ENCODE data around the gene DROSHA.

DROSHA gene

DNA sequence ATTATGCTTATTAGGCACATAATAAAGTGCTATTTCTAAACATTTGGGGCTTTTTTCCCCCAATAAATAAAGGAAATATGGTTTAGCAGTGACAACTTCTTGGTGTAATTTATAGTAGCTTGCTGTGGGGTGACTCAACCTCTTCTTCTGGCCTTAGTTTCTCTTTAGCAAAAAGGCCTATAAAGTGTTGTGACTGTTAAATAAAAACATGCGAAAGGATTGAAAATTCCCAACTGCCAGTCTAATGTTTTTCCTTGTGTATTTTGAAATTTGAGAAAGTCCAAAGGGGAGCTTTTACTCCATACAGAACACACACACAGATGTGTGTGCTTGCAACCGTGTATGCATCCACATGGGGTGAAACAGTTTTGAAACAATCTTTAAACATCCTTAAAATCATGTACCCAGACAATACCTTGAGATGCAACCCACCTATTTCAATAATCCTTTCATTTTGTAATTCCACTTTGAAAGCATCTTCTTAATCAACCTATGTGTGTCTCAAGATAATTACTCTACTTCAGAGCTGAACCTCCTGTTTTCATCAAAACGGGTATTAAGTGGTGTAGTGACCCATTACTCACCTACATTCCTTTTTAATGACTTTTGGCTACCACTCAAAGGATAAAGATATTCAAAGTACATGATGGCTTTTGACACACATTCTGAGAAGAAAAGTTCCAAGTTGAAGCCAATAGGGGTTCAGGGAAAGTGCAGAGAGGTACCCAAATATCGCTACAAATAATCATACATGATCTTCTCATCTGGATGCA, 123.8 kb downstream of the DROSHA start:
- no peak for TF ChIP-seq GATA3 (IDR thresholded peaks at IDR 0.05; ENCODE audit: low read depth, low read length)
- TF ChIP-seq GATA2 (IDR thresholded peaks at IDR 0.05; ENCODE audit: low read depth, low read length): no peak

DNA sequence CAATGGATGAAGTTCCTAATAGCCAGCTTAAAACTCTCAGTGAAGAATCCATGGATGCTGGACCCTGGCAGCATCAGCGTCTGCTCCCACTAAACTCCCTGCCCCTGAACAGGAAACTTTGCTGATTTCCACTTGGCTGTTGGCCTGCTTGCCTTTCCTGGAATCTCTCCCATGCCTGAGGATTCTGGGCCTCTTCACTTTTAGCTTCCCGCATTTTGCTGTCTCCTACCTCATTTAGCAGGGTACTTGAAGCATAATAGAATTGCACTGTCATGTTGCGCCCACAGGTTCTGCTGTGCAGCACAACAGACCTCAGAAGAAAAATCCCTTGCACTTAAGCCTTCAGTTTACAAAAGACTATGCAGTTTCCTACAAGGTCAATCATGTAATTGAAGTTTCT, 127.6 kb downstream of the DROSHA start:
- TF ChIP-seq GATA3 (IDR thresholded peaks at IDR 0.05; ENCODE audit: low read depth, low read length) (no peak), GATA2 (IDR thresholded peaks at IDR 0.05; ENCODE audit: low read depth, low read length) (no peak)

DNA sequence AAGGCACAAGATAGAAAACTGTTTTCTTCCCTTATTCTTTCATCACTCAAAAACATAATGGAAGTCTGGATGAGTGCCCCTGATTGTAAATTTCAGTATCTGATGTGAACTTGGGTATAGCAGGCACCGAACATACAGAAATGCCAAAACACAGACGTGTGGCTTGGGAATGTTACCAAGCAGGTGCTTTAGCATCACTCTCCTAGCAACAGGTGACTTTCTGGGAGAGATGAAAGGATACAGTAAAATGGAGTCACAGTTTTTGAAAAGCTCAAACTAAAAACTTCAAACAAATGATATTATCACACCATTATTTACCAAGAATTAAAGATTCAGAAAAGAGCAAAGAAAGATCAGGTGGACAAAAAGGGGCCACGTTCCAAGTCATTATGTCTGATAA, 130.2 kb downstream of the DROSHA start:
- TF ChIP-seq GATA2 (IDR thresholded peaks at IDR 0.05; ENCODE audit: low read depth, low read length): no peak
- TF ChIP-seq GATA3 (IDR thresholded peaks at IDR 0.05; ENCODE audit: low read depth, low read length): no peak

DNA sequence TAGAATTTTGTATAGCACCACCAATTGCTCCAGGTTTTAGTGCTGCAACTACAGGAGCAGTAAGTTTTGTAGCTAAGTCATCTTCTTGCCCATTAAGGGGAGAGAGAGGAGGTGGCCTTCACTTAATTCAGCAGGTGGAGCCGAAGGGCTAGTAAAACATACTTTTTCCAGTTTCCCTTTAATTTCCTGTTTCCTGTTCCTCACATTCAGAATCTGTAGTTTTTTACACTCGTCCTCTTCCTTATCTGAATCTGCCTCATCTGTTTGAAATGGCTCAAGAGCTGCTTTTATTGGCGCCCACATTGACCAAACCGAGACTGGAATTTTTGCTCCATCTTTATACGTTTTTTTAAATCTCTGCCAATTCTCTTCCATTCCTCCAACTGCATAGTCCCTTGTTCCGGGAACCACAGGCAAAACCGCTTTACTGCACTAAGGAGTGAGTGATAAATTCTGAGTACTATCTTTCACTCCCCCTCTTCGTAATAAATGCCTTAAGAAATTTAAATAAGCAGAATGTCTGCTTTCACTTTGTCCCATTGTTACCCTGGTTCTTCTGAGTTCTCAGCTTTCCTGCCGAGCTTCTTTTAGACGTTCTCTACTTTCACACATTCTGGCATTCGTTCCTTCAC, 133.9 kb downstream of the DROSHA start:
- TF ChIP-seq GATA3 (IDR thresholded peaks at IDR 0.05; ENCODE audit: low read depth, low read length) (no peak), GATA2 (IDR thresholded peaks at IDR 0.05; ENCODE audit: low read depth, low read length) (no peak)

DNA sequence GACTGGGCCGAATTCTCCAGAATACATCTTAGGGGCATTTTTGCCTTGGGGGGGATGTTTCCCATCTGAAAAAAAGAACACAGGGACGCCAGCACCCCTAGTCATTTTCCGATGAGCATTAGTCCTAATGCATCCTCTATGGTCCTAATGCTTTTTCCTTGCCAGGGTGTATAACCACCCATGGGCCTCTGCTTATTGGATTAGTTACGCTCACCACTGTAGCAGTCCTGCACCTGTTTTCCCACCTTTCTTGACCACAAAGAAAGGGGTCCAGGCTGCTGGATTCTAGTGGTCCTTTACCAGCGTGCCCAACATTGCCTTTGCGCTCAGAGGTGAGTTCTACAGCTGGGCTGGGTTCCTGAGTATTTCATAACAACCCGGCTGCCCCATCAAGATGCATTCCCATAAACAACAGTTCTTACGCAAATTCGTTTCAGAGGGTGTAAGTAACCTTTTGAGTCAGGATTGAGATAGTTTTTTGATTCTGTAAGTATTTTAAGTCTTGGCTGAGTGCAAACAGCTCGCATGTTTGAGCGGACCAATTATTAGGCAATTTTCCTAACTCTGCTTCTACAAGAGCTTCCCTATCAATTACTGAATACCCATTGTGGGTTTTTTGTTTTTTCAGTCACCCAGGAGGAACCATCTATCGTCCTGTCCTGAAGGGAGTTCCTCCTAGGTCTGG, 135.1 kb downstream of the DROSHA start:
- no peak for TF ChIP-seq GATA3 (IDR thresholded peaks at IDR 0.05; ENCODE audit: low read depth, low read length)
- TF ChIP-seq GATA2 (IDR thresholded peaks at IDR 0.05; ENCODE audit: low read depth, low read length): no peak

DNA sequence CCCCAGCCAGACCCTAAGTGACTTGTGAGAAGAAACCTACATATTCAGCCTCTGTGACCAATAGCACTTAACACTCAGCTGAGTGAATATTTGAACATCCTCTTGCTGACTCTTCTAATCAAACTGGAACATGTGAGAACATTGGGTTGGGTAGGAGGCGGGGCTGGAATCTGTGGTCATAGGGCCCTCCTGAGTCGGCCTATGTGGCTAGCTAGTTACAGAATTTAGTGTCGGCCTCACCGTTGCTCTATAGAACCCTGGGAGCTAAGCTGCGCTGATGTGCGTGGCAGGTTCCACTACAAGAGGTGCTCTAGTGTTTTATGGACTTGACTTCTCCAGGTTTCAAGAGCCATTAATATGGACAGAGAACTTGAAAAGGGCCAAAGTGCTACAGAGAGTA, 138.8 kb downstream of the DROSHA start:
- no peak for TF ChIP-seq GATA2 (IDR thresholded peaks at IDR 0.05; ENCODE audit: low read depth, low read length)
- no peak for TF ChIP-seq GATA3 (IDR thresholded peaks at IDR 0.05; ENCODE audit: low read depth, low read length)

DNA sequence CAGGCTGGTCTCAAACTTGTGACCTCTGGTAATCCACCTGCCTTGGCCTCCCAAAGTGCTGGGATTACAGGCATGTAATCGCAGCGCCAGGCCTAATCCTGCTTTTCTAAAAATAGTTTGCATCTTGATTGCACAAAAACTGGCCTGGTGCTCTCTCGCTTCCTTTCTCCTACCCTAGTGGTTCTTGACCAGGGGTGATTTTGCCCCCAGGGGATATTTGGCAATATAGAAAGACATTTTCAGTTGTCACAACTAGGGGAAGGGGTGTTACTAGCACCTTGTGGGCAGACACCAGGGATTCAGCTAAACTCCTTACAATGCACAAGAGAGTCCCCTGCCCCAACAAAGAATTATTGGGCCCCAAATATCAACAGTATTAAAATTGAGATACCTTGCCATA, 139.8 kb downstream of the DROSHA start:
- TF ChIP-seq GATA3 (IDR thresholded peaks at IDR 0.05; ENCODE audit: low read depth, low read length) (no peak), GATA2 (IDR thresholded peaks at IDR 0.05; ENCODE audit: low read depth, low read length) (no peak)

DNA sequence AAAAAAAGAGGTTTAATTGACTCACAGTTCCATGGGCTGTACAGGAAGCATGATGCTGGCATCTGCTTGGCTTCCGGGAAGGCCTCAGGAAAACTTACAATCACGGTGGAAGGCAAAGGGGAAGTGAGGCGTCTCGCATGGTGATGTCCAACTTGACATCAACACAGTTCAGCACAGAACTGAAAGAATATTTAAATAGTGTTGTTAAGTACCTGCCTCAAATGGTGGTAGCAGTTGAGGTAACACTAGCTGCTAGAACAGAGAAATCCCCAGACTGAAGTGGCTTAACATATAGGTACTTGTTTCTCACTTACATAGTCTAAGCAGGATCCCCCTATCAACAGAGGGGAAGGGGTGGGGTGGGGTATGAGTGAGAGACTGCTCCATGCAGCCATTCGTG, 141.6 kb downstream of the DROSHA start:
- TF ChIP-seq GATA3 (IDR thresholded peaks at IDR 0.05; ENCODE audit: low read depth, low read length): no peak
- TF ChIP-seq GATA2 (IDR thresholded peaks at IDR 0.05; ENCODE audit: low read depth, low read length): no peak

DNA sequence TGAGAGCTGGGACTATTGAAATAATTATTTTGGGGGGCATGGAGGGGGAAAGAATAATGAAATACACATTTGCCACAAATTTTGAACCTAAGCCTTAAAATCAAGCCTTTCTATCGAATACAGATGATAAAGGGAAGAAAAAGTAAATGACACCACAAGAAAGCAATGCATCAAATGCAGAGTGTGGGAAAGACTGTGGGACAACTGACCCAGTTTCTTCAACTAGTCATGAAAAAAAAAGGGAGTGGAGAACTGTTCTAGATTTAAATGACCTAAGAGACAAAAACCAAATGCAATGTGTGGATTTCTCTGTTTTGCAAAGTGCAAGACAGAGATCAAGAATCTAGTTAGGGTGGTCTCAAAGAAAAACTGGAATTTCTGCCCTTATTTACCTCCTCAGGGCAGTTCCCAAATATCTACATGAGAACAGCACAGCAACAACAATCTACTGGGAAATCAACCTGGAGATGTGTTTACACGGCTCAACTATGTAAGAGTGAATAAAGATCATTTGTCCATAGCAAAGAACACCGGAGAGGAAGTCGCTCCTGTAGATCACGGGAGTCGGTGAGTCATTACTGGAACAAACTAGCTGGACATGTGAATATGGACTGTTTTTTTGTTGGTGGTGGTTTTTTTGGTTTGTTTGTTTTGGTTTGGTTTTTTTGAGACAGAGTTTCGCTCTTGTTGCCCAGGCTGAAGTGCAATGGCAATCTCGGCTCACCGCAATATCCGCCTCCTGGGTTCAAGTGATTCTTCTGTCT, 145.9 kb downstream of the DROSHA start:
- TF ChIP-seq GATA2 (IDR thresholded peaks at IDR 0.05; ENCODE audit: low read depth, low read length) (no peak), GATA3 (IDR thresholded peaks at IDR 0.05; ENCODE audit: low read depth, low read length) (no peak)

DNA sequence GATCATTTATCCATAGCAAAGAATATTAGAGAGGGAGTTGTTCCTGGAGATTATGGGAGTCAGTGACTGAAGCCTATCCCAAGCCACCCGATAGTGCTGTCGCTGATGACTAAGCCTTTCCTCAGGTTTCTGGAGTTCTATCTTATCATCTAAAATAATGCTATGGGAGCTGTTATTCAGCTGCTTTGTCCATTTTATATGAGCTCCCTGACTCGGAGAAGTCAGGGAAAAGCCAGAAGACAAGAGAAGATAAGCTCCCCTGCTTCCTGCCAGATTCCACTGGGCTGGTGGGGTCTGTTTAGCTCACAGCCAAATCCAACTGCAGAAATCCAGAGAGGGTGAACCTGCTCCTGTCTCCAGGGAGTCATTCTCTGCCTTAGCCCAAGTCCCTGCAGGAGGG, 148.2 kb downstream of the DROSHA start:
- TF ChIP-seq GATA3 (IDR thresholded peaks at IDR 0.05; ENCODE audit: low read depth, low read length) (no peak), GATA2 (IDR thresholded peaks at IDR 0.05; ENCODE audit: low read depth, low read length) (0 out of 2 replicates have a peak, but pooled peaks have one; percentile 36)

DNA sequence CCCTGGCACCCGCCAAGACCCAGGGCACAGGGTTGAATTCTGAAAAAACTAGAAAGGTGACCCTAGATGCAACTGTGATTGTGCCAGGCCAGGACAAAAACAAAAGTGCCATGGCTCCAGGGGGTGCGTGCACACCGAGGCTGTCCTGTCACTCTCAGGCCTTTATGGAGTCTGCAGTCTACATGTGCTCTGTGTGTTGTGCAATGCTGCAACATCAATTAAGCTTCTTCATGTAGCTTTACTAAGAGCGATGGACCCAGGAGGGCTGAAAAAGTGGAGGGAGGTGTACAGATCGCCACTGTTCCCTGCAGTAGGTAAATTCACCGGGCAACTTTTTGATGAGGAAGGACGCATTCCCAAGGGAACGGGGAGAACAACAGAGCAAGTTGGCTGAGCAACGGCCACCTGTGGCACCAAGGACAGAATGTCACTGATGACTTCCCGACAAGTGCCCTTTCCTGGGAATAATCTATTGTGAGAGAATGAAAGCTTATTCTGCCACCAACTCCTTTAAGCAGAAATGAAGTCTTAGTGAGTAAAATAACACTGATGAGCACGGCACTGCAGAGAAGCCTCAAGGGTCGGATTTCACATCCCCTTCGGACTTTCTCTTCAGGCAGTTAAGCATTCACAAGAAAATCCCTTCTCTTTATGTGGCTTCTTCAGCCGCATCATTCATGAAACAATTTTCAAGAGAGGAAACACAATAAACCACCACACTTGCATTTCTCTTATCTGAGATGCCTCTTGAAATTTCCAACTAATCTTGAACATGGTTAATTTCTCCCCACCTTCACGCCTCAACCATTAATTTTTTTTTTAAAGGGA, 149.6 kb downstream of the DROSHA start:
- TF ChIP-seq GATA2 (IDR thresholded peaks at IDR 0.05; ENCODE audit: low read depth, low read length) (no peak), GATA3 (IDR thresholded peaks at IDR 0.05; ENCODE audit: low read depth, low read length) (no peak)

DNA sequence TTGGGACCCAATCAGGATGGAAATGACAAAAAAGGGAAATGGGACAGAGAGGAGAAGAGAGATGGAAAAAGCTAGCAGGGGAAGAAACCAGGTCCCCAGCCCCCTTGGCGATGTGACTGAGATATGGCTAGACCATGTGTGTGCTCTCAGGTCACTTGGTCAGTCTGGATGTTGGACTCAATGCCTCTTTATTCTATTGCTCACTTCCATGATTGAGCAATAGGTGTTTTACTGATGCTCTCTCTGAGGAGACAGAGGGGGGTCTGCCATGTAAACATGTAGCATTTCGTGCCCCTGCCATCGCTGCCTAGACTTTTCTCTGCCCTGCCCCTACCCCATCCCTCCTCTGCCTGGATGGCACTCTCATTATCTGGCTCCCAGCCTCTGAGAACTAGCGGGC, 150.6 kb downstream of the DROSHA start:
- no peak for TF ChIP-seq GATA3 (IDR thresholded peaks at IDR 0.05; ENCODE audit: low read depth, low read length)
- TF ChIP-seq GATA2 (IDR thresholded peaks at IDR 0.05; ENCODE audit: low read depth, low read length): no peak

DNA sequence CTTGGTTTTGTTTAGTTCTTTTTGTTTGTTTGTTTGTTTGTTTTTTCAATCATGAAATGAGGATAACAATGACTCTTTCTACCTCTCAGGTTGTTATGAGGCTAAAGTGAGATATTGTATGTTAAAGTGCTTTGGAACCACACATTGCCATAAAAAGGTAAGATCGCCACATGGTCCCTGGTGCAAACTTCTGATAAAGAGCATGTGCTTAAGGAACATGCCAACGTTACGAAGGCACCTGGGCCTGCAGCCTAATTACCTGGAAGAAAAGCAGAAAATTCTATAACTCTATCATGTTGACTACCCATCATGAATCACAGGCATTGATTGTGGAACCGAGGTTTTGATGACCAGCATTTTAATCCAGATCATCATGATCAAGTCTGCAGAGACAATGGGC, 151.8 kb downstream of the DROSHA start:
- TF ChIP-seq GATA3 (IDR thresholded peaks at IDR 0.05; ENCODE audit: low read depth, low read length) (no peak), GATA2 (IDR thresholded peaks at IDR 0.05; ENCODE audit: low read depth, low read length) (no peak)
